Upper lobe of left lung (tissue), 4 donors: ENCODE measurements around the gene ZNF488.

Source experiments
- CTCF ChIP-seq, 6 experiments: fragments of 450-650 bp in 4 of 6; fragments of 200-600 bp in 2 of 6; sonication (generic) in 2 of 6; IDR thresholded peaks; one replicate each; pipeline ENCODE4 v1.5.1; 2016 to 2019; ENCODE audit warnings: antibody characterized with exemption in 6 of 6
- EP300 ChIP-seq, 4 donors: sonication (generic); formaldehyde crosslinking; IDR thresholded peaks; one replicate each; pipeline ENCODE4 v1.5.1; 2017; ENCODE audit warnings: antibody characterized with exemption in 4 of 4, control low read depth in 2 of 4
- POLR2A ChIP-seq, 4 donors: fragments of 450-650 bp; IDR thresholded peaks; one replicate each; pipeline ENCODE4 v1.5.1; 2016 to 2017; ENCODE audit warnings: antibody characterized with exemption in 4 of 4, mild to moderate bottlenecking in 2 of 4
- POLR2AphosphoS5 ChIP-seq, 2 donors: sonication (generic); formaldehyde crosslinking; IDR thresholded peaks; one replicate each; pipeline ENCODE4 v1.5.1; 2017; ENCODE audit warnings: antibody characterized with exemption in 2 of 2

GRCh38 chr10:47372726-47373125 is 11.4 kb downstream of the ZNF488 start:
- TF ChIP-seq CTCF (IDR thresholded peaks at IDR 0.05), result no peak
- TF ChIP-seq POLR2AphosphoS5 (IDR thresholded peaks at IDR 0.05), result no peak
- no peak for TF ChIP-seq EP300 (IDR thresholded peaks at IDR 0.05)
- no peak for TF ChIP-seq POLR2A (IDR thresholded peaks at IDR 0.05)
